GM19025 (cell line): Measurements from ENCODE around the gene ANK2.

Experiments
- ATAC-seq: cut with Tn5 transposase; IDR thresholded peaks from one replicate; pipeline ENCODE4 v1.9.1; 2021; ENCODE audit warnings: mild to moderate bottlenecking, low read depth, moderate library complexity; ENCODE audit not compliant: unreplicated experiment

ANK2 gene

DNA sequence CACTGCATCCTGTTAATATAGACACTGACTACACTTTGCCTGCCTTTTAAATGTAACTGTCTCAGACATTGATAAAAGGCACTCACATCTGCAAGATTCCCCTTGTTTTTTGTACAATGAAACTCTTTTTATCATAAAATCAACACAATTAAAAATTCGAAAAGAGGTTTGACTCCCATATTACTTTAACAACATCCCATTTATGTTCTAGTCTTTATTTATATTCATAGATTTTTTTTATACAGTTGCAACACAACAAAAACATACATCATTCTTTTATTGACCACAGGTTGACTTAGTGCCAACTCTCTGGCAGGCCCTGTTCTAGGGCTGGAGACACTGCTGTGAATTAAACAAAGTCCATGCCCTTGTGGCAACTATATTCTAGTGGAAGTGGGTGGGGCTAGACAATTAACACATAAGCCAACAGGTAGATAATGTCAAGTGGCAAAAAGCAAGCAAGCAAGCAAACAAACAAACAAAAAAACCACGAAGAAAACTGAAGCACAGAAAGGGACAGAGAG, 36.8 kb downstream of the ANK2 start:
- no peak for ATAC-seq

DNA sequence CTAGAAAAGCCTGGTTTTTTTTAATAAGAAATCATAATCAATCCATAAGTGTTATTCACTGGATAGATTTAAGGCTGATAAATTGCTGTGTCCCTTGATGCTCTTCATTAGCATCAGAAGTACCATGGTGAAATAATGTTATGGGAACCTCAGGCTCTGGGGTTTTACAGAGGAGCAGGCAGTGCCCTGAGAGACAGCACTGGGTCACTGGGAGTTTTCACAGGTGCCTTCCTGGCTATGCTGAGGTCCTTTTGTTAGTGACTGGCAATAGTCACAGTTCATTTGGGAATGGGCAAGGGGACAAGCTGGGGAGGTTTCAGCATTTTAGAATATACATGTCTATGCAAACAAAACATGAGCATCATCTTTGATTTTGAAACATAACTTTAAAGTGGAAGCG, 38.6 kb downstream of the ANK2 start:
- ATAC-seq, result no peak

DNA sequence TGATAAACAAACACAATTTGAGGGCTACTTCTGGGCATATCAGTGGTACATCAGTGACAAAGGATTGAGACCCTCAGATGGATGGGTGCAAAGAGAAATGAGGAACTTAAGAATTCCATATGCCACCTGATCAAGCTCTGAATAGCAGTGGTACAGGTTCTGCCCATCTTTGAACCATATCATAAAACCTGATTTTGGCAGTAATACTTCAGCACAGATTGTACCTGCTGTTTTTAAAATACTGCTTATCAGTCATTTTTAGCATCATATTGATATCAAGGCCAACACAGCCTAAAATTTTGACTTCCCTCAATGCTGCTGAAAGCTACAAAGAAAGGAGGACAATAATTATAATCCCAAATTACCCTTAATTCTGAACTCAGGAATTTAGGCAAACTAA, 41.5 kb downstream of the ANK2 start:
- ATAC-seq, result no peak

DNA sequence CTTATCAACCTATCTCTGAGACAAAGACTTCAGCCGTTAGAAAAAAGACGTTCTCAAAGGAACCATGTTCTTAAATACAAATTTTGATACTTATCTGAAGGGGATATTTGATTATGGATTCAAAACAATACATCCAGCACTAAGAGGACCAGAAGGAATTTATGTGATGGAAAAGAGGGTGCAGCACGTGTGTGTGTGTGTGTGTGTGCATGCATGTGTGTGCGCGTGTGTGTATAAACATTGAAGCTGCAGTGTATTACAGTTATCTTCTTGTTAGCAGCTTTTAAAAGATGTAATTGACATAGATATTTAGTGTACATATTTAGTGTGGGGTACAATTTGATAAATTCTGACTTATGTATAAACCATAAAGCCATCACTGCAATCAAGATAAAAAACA, 44.9 kb downstream of the ANK2 start:
- ATAC-seq, result no peak

DNA sequence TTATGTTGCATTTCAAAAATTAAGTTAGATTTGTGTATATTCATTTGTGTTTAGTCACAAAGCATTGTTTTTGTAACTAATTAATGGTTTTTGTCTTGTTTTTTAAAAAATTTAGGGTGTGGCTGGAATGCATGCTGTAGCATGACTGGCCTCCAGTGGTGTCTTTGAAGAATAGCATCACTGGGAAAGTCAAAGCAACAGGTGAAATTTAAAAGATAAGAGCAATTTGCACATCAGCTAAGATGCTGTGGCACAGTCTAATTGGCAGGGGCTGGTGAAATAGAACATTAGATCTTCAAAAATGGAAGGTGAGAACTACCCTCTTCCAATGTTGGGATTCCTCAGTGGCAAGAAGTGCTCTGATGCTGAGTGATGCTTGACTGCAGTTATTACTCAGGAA, 45.3 kb downstream of the ANK2 start:
- ATAC-seq, result no peak

DNA sequence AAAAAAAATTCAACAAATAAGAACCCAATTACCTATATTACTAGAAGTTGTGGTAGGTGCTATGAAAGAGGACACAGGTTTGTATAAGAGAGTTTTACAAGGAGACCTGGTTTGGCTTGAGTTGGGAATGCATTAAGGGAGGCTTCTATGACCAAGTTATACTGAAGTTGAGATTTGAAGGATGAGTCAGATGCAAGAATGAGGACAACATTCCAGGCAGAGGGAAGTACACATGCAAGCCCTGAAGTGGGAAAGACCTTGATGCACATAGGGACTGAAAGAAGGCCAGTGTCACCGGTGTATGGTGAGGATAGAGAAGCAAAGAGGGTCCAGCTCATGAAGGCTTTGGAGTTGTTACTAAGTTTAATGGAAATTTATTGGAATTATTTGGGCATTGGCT, 52.2 kb downstream of the ANK2 start:
- ATAC-seq, result no peak

DNA sequence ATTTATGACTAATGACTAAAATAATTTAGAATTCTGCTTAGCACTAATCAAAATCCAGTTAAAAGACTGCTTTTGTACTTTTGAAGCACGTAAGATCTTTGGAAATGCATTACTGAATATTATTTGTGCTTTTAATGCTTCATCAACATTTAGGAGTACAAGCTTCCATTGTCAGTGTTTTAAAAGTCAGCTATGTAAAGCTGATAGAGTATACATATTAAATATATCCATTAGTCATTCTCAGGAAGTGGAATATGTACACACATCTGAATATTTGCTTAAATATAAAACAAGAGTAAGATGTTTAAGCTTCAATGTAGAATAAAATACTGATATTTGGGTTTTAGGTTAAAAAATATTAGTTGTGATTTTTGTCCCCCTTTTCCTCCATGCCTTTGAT, 54.1 kb downstream of the ANK2 start:
- no peak for ATAC-seq

DNA sequence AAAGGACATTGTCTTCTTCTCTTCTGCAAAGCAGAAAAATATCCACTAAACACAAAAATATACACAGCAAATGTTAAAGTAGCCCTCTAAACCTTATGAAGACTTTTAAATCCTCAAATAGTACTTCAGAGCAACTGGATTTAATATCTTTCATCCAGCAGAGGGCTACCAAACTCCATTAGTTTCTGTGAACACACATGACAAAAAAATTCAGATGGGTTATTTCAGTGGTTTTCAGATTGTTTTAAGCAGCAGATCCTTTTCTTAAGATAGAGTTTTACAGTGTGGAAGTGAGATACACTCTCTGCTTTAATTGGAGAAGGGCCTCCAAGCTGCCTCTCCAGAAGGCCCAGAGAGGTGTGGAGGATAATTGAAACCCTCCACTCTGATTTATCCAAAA, 56.7 kb downstream of the ANK2 start:
- ATAC-seq, result no peak

DNA sequence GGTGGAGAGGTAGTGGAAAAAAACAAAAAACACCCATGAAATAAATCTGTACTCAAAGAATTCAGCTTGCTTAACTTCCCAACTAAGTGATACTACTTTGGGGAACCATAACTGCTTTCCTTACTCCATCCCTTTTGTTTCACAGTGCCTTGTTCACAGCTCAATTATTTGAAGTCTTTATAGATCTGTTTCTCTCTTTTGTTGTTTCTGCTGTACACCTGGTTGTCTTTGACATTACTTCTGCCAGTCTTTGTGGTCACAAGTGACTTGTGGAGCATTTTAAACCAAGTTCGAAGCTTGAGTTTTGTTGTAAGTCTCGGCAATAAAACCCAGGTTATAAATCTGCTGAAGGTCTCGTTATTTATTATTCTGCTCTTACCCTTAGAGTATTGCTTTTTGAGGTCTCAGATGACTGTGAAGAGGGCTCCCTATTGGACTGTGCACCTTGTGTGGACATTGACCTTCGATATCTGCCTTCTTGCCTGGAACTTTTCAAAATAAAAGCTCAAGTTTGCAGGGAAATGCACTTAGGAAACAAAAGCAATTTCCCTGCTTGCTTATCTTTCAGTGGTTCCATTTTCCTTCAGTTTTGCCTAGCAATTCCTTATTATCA, 59.8 kb downstream of the ANK2 start:
- no peak for ATAC-seq

DNA sequence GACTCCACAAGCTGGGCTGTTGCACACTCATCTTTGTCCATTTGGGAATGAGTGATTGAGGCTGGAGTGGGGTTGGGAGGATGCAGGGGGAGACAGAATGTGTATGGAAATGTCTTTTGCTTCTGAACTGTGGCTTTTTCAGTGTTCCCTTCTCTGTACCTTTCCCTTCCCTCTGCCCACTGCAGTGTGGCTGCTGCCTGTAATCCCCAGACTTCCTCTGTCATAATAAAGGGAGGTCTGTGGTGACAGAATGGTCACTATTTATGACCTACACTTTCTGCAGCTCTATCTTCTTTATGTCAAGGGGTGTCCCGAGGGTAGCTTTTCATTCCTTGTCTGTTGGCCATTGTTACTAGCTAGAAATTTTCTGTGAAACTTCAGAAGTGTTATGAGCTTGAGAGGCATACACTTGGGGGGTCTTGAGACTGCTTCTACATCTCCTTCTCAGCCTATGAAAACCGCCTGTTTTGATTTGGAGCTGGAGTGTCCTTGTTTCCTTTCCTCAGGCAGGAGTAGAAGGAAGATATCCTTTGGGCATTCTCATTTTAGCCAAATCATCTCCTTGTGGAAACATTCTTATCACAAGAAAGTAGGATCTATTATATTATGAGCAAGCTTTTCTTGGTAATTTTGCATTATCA, 63.0 kb downstream of the ANK2 start:
- no peak for ATAC-seq

DNA sequence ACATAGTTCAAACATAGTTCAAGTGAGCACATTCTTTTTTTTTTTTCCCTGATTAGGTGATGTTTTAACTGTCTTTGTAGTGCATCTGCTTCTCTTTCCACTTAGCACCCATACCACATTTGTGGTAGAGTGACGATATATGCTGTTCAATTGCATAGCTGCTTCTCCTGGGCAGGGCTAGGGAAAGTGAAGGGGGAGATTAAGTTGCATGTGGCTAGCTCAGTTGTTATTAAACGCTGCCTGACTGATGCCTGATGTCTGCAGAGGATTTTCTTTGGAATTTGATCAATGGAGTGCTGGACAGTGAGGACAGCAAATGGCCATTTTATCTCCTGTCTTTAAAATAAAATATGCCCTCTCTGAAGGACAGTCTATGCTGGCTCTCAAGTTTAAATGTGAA, 63.7 kb downstream of the ANK2 start:
- ATAC-seq, result no peak

DNA sequence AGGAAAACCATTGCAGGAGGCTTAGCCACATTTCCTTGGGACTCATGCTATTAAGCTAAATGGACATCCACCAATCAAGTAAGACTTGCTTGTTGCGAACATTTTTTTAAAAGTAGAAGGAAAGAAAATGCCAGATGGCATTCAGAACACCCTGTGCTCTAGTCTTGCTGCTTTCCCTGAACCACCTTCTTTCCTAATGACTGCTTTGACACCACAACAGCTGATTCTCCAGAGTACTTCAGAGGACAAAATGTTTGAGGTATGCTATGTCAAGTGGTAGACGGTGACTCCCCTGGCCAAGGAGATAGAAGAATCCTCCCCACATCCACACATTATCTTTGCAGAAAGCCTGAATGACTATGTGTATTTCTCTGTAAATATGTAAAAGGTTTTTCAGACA, 65.4 kb downstream of the ANK2 start:
- ATAC-seq, result no peak

DNA sequence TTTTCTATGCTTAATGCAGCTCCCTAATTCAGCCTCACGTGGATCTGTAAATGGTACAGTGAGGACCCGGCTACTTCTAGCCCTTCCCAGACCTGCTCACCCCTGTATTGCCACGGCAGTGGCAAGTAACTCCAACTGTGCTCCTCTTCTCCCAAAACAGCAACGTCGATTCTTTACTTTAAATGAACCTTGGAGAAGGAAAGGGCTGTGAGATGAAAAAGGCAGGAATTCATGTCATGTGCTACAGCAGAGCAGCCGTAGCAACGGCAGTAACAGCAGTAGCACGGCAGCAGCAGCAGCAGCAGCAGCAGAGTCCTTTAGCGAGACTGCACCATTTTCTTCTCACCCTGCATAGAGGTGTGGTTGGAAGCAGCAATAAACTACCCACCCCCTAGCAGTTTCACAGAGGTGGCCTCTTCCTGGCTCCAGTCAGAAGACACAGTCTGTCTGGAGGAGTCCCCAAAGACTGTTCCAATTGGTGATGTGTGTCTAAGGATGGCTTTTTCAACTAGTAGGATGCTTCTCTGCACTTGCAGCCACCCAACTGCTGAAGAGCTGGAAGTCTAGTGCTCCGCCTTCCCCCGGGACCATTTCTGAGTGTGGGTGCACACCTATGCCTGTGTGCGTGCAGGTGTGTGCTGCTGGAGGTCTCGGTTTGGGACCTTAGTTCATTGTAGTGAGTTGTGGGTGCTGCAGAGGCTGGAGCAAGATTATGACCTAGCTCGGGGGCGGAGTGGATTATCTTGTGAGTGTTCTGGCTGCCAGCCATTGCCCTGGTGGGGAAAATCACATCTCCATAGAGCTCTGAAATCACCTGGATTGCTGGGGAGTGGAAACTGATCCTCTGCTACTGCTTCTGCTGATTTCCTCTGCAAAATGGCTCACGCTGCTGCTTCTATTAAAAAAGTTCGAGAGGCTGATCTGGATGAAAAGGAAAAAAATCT, 67.2 kb downstream of the ANK2 start:
- ATAC-seq, result no peak

DNA sequence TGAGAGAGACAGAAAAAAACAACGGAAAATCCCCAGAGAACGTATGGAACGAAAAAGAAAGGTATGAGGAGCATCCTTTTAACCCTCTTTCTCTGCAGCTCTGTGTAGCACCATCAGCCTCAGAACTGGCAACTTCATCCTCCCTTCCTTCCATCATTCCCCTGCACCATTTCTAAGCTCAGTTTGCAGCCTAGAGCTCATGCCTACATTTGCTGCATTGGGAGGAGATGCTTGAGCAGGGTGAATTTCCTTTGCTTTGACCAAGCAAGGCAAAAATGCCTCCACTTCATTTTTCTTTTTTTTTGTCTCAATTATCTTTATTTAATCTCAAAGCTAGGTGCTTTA, 67.9 kb downstream of the ANK2 start:
- no peak for ATAC-seq

DNA sequence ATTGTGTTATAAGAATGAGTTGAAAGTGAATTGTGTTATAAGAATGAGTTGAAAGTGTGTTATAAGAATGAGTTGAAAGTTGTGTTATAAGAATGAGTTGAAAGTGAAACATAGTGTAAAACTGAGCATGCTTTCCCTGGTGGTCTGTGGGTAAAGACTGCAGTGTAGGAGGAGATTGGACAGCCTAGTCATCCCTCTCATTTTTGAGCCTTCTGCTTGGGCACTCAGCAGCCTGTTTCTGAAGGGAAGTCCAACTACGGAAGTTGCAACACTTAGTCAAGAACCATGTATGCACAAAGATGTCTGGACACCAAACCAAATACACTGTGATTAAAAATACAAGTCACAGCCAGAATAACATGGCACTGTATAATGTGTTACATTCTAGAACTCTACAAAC, 72.6 kb downstream of the ANK2 start:
- no peak for ATAC-seq

DNA sequence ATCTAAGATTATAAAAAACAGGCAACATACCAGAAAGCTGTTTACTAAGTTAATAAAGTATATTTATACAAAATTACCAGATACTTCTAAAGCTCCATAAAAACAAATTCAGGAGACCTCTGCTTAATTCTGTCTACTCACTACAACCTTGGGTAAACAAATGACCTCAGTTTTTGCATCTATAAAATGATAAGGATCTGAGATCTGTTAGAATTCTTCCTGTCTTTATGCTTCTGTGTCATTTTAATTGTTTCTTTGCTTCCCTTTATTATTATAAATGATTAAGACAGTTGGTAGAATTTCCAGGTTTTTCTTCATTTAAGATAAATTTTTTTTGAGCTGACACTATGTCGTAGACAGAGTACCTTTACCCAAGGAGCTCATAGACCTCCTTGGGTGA, 76.0 kb downstream of the ANK2 start:
- ATAC-seq, result no peak

DNA sequence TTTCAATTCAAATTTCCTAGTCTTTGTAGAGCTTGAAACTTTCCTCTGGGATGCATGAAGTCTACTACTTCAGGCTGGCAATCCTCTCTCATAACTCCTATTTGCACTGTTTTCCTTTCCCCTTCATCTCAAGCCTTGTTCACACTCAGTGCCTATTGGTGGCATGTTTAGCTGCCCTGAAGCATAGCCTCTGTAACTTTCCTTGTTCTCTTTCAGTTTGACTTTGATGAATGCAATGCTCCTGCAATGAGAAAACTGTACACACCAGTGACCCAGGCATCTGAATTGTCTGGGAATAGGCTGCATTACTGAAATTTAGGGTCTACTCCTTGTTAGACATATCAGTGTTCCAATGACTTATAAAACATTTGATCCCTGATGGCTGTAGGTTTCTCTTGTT, 81.7 kb downstream of the ANK2 start:
- ATAC-seq, result no peak

DNA sequence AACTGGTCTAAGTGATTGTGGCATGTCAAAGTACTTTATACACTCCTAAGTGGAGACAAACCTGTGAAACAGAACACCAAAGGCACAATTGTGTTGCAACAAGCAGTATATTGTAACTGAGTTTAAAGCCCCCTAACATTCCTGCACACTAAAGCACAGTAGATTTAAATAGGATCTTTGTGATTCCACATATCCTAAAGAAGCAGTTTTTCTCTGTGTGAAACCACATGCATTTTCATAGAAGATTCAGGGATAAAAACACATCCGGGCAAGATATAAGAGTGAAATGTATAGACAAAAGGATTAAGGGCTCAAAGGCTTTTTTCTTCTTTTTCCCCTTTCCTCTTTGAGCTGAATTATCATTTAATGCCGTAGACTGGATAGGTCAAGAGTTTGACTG, 82.2 kb downstream of the ANK2 start:
- no peak for ATAC-seq

DNA sequence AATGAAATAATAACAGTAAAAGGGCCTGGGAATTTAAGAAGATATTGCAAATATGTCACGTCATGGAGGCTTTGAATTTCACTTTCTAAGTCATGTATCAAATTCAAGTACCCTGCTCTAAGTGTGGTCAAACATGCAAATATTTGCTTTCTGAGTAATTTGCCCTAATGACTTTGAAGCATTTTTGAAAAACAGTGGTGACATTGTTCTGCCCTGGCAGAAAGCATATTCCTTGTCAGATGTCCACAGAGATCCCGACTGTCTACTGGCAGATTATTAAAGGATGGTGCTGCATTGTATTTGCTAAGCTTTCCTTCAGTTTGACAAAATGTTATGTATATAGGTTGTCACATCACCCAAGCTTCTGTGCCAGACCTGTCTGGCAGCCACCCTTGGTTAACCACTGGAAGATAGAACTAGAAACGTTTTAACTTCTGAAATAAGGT, 92.5 kb downstream of the ANK2 start:
- peak; percentile 40 for ATAC-seq

DNA sequence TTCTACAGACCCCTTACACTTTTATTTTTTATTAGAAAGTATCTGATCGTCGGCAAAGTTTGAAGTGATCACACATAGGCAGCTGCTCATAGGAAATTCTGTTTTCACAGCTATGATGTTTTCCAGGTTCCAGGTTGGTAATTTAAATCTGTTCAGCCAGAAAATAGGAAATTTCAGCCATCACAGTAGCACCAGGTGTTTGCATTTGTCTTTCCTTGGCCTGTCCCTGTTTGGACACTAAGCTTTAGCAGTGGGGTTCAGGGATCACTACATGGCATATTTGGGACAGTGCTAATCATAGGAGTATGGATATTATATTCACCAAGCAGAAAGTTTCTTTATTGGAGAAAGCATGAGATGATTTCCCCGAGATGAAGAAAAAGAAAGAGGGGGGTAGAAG, 92.9 kb downstream of the ANK2 start:
- no peak for ATAC-seq

DNA sequence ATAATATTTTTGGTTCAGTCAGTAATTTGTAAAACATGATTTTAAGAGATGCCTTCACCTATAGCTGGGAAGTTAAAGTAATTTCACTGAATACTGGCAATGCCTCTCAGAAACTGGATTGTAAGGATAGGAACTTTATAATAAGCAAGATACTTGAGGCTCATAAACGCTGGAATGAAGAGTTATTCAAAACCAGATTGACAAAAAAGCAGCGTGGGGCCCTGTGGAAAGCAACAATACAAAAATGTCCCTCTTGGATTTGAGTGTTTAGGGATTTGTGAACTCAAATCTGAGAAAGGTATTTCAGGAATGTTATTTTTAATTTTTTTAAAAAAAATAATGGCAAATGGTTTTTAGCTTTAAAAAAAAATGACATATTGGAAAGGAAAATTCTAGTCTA, 94.6 kb downstream of the ANK2 start:
- no peak for ATAC-seq

DNA sequence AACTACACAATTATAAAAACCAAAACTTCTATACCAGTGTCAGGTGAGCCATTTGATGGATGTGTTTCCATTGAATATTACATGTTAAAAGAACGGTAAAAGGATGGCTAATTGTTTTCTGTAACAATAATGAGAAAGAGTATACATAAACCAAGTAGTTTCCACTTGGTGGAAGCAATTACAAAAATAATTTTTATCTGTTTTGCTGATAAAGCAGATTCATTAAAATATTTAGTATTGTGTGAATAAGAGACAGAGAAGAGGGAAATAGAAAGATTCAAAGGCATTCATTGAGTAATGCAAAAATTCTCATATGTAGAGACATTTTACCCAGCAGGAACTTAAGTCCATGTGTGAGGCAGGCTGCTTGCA, 95.7 kb downstream of the ANK2 start:
- no peak for ATAC-seq
